Stomach (tissue), 4 donors: ENCODE data around the gene ABCB8.

Source experiments
- CTCF ChIP-seq, 7 experiments: fragments of 450-650 bp in 4 of 7; fragments of 200-600 bp in 3 of 7; sonication (generic) in 3 of 7; IDR thresholded peaks; one replicate each; pipeline ENCODE4 v1.5.1; 2016 to 2019; ENCODE audit warnings: antibody characterized with exemption in 7 of 7, control low read depth in 2 of 7, mild to moderate bottlenecking in 1 of 7
- EP300 ChIP-seq: sonication (generic); formaldehyde crosslinking; IDR thresholded peaks from one replicate; pipeline ENCODE4 v1.6.1; 2017; ENCODE audit warnings: antibody characterized with exemption
- POLR2A ChIP-seq, 4 donors: fragments of 450-650 bp; IDR thresholded peaks; one replicate each; pipeline ENCODE4 v1.6.1; 2016; ENCODE audit warnings: antibody characterized with exemption in 4 of 4, control low read depth in 2 of 4, mild to moderate bottlenecking in 1 of 4, moderate library complexity in 1 of 4
- POLR2AphosphoS5 ChIP-seq, 3 donors: sonication (generic); formaldehyde crosslinking; IDR thresholded peaks; one replicate each; pipeline ENCODE4 v1.6.1; 2016; ENCODE audit warnings: antibody characterized with exemption in 3 of 3

DNA sequence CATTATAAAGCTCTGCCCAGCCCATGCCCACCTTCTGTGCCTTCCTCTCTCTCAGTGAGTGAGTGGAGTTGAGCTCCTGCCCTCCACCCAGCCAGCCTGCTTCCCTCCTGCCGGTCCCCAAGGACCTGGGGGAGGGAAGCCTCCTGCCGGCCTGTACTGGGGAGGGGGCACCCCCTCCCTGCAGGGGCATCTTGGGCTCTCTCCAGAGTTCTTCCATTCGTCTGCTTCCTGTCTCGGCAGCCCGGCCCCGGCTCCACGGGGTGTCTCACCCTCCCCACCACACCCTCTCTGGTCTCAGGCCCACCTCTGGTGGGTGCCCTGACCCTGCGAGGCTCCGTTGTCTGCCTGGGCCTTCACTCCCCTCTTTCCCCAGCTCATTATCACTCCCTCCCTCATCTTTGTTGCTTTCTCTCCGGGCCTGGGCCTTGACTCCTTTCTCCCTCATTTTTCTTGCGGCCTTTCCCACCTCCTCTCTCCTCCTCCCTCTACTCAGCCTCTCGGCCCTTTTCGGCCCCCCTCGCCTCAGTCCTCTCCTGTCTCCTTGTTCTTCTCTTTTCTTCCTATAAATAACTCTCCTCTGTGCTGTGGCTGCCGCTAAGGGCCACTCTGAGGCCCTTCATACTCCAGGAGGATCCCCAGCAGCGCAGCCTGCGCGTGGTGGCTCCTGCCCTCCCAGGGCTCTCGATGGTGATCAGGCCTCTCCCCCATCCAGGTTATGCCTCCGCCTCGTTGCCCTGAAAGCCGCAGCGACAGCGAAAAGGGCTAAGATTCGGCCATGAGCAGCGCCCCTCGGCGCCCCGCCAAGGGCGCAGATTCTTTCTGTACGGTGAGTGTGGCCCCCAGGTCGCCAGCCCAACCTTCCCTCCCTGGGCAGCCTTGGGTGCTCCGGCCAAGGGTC lies 33.2 kb downstream of the ABCB8 start:
- TF ChIP-seq CTCF (IDR thresholded peaks at IDR 0.05) (no peak), POLR2A (IDR thresholded peaks at IDR 0.05) (no peak), POLR2AphosphoS5 (IDR thresholded peaks at IDR 0.05) (no peak), EP300 (no peak)
